Prostate gland (tissue), 2 donors: Measurements from ENCODE around the gene PID1. TPM values are rescaled to one million over a fixed set of nuclear protein-coding genes. Genes with fewer than 3 reads are reported as not detected.

Experiments used
- DNase-seq: peaks from one replicate; pipeline ENCODE4 v3.0.0-alpha.2; 2019; ENCODE audit warnings: low spot score
- H3K27ac ChIP-seq, 2 donors: fragments of 200-600 bp; sonication (generic); 2 replicates each; pipeline ENCODE4 v1.5.1; 2017 to 2019
- H3K27me3 ChIP-seq: fragments of 200-600 bp; sonication (generic); replicated peaks from 2 replicates; pipeline ENCODE4 v1.5.1; 2019; ENCODE audit not compliant: insufficient read depth
- H3K36me3 ChIP-seq, 2 donors: fragments of 200-600 bp; sonication (generic); 1 replicate in 1 of 2; 2 replicates in 1 of 2; pipeline versions ENCODE4 v1.5.1 to v1.8.1; 2017 to 2019
- H3K4me1 ChIP-seq: fragments of 200-600 bp; sonication (generic); replicated peaks from 2 replicates; pipeline ENCODE4 v1.5.1; 2019
- H3K4me3 ChIP-seq, 2 donors: fragments of 200-600 bp; sonication (generic); 2 replicates each; pipeline ENCODE4 v1.5.1; 2017 to 2019
- H3K9me3 ChIP-seq: fragments of 200-600 bp; sonication (generic); 2 replicates; pipeline ENCODE4 v1.5.1; 2017
- POLR2A ChIP-seq: fragments of 450-650 bp; IDR thresholded peaks from one replicate; pipeline ENCODE4 v1.6.1; 2016; ENCODE audit warnings: antibody characterized with exemption, mild to moderate bottlenecking
- POLR2AphosphoS5 ChIP-seq: sonication (generic); formaldehyde crosslinking; IDR thresholded peaks from one replicate; pipeline ENCODE4 v1.6.1; 2017; ENCODE audit warnings: antibody characterized with exemption
- WGBS: methylation state at CpG from one replicate; pipeline ENCODE4 v1.1.5; 2018; 5-methylcytosine and 5-hydroxymethylcytosine counted together
- intact Hi-C: fragments of 100-400 bp; cut with DNase I; formaldehyde crosslinking; loops from one replicate; pipeline ENCODE4 v1.14.2; 2022
- total RNA-seq, 2 donors: library from RNA; depleted of rRNA; stranded (reverse); fragments of >200 nt; gene quantifications; one replicate each; pipeline ENCODE4 v1.1.0, GENCODE V29; 2016
- TF ChIP-seq, protein P1 (sequence below), 4 experiments: fragments of 200-600 bp in 2 of 4; fragments of 450-650 bp in 2 of 4; sonication (generic) in 2 of 4; IDR thresholded peaks; 1 replicate in 3 of 4; 2 replicates in 1 of 4; pipeline ENCODE4 v1.5.1; 2016 to 2019; ENCODE audit warnings: antibody characterized with exemption in 4 of 4, mild to moderate bottlenecking in 2 of 4, moderate library complexity in 2 of 4

PID1 gene
- total RNA-seq, 2 donors from 2014 or later, result 14.0 to 21.0 TPM

DNA sequence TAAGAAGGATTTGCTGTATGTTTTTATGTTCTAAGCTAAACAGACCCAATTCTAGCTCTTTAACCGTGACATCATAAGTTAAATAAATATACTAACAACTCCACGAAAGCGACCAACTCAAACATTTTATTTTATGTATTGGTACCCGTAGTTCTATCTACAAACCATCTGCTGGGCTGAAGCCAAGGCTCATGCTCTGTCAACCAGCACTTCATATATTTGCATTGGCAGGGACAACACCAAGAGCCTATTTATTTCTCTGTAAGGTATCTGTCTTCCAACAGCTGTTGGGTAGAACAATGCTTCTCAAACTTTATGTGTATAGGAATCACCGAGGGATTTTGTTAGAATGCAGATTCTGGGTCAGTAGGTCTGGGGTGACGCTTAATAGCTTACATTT lies 64.5 kb downstream of the PID1 start:
- H3K27me3 ChIP-seq, result no peaks in the 10 kb centered on the region
- H3K9me3 ChIP-seq, result no peaks in the 10 kb centered on the region
- intact Hi-C loops, result no loop called here
- H3K4me3 ChIP-seq, result no peak overlapping the region
- DNase-seq, result peak; percentile 87
- no peaks in the 10 kb centered on the region for H3K4me1 ChIP-seq
- no peaks in the 10 kb centered on the region for H3K36me3 ChIP-seq
- 36% methylated on average over 6 of the region's 6 CpGs for WGBS
- peak overlapping the region in 1 of 2 donors; percentile 64 for H3K27ac ChIP-seq
- TF ChIP-seq POLR2A (no peak), POLR2AphosphoS5 (peak; percentile 84)

DNA sequence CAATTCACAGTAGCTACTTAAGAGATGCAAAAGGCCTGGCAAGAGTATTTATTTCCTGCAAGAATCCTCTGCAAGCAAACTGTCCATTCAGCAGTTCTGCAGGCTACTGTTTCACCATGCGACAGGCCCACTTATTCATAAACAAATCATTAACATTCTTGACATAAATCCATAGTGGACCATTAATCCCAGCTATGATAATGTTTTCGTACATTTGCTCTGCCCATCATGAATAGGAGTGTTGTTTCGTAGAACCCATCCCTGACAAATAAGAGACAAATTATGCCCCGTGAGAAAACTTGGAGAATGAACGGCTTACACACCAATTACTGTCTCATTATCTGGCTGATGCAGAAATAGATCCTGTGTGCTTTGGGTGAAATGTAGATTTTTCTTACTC lies 65.4 kb downstream of the PID1 start:
- DNase-seq, result no peak
- 76% methylated on average over 5 of the region's 5 CpGs for WGBS
- intact Hi-C loops, result no loop called here
- H3K9me3 ChIP-seq, result no peaks in the 10 kb centered on the region
- H3K27ac ChIP-seq, result peak overlapping the region in 1 of 2 donors; percentile 64
- H3K27me3 ChIP-seq, result no peaks in the 10 kb centered on the region
- TF ChIP-seq, protein P1, sequence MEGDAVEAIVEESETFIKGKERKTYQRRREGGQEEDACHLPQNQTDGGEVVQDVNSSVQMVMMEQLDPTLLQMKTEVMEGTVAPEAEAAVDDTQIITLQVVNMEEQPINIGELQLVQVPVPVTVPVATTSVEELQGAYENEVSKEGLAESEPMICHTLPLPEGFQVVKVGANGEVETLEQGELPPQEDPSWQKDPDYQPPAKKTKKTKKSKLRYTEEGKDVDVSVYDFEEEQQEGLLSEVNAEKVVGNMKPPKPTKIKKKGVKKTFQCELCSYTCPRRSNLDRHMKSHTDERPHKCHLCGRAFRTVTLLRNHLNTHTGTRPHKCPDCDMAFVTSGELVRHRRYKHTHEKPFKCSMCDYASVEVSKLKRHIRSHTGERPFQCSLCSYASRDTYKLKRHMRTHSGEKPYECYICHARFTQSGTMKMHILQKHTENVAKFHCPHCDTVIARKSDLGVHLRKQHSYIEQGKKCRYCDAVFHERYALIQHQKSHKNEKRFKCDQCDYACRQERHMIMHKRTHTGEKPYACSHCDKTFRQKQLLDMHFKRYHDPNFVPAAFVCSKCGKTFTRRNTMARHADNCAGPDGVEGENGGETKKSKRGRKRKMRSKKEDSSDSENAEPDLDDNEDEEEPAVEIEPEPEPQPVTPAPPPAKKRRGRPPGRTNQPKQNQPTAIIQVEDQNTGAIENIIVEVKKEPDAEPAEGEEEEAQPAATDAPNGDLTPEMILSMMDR (IDR thresholded peaks at IDR 0.05), result no peak
- TF ChIP-seq POLR2A (no peak), POLR2AphosphoS5 (no peak)
- H3K4me3 ChIP-seq, result no peak overlapping the region
- no peaks in the 10 kb centered on the region for H3K4me1 ChIP-seq
- H3K36me3 ChIP-seq, result no peaks in the 10 kb centered on the region

DNA sequence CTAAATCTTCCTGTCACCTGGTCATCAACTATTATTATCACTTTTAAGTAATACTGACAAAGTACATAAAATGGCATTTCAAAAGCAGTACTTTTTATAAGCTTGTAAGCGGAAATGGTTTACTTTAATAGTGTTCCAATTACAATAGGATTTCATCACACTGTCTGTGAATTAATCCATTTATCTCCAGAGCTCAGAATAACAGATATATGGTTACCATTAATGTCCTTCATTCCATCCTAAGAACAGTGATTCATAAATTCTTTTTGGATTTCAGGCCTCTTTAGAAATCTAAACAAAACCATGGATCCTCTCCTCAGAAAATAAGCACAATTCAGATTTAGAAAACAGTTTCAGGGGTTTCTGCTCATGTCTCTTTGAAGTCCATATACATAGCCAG lies 68.4 kb downstream of the PID1 start:
- DNase-seq, result no peak
- no peak for TF ChIP-seq POLR2A
- no peak for TF ChIP-seq POLR2AphosphoS5
- TF ChIP-seq, protein P1 (IDR thresholded peaks at IDR 0.05), result no peak
- Histone ChIP-seq H3K4me1 (no peaks in the 10 kb centered on the region), H3K4me3 (no peak overlapping the region), H3K9me3 (no peaks in the 10 kb centered on the region), H3K36me3 (no peaks in the 10 kb centered on the region), H3K27ac (no peak overlapping the region), H3K27me3 (no peaks in the 10 kb centered on the region)
- intact Hi-C loops, result no loop called here
- WGBS, result 88% methylated on average over 1 of the region's 1 CpG

DNA sequence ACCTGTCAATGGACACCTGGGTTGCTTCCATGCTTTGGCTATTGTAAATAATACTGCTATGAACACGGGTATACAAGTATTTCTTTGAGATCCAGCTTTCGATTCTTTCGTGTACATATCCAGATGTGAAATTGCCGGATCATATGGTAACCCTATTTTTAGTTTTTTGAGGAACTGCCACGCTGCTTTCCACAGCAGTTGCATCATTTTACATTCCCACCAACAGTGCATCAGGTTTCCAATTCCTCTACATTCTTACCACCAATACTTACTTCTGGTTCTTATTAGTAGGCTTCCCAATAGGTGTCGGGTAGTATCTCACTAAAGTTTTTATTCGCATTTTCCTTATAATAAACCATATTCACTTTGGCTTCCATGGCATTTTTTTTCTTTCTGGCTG lies 69.6 kb downstream of the PID1 start:
- H3K27ac ChIP-seq, result no peak overlapping the region
- intact Hi-C loops, result no loop called here
- TF ChIP-seq POLR2A (no peak), POLR2AphosphoS5 (no peak)
- TF ChIP-seq, protein P1 (IDR thresholded peaks at IDR 0.05), result no peak
- H3K4me1 ChIP-seq, result no peaks in the 10 kb centered on the region
- H3K9me3 ChIP-seq, result no peaks in the 10 kb centered on the region
- H3K27me3 ChIP-seq, result no peaks in the 10 kb centered on the region
- H3K36me3 ChIP-seq, result no peaks in the 10 kb centered on the region
- H3K4me3 ChIP-seq, result no peak overlapping the region
- WGBS, result 88% methylated on average over 7 of the region's 7 CpGs
- no peak for DNase-seq

DNA sequence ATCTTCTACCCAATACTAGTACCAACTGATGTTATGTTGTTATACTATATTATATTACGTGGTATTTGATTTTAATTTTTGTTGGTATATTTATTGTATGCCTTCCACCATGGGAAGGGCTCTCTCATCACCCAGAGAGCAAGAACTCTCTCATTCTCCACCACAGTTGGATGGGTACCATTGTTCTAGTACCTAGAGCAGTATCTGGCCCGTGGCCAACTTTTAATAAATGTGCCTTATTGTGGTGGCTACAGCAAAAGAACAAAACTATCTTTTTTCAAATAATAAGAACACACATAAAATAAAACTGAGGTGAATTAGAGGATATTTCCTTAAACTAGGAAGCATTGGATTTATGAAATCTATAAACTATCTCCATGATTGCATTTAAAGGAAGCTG lies 71.8 kb downstream of the PID1 start:
- H3K27ac ChIP-seq, result no peak overlapping the region
- intact Hi-C loops, result no loop called here
- H3K27me3 ChIP-seq, result no peaks in the 10 kb centered on the region
- no peaks in the 10 kb centered on the region for H3K36me3 ChIP-seq
- TF ChIP-seq, protein P1 (IDR thresholded peaks at IDR 0.05), result no peak
- TF ChIP-seq POLR2AphosphoS5 (no peak), POLR2A (no peak)
- H3K4me1 ChIP-seq, result no peaks in the 10 kb centered on the region
- no peaks in the 10 kb centered on the region for H3K9me3 ChIP-seq
- 77% methylated on average over 2 of the region's 2 CpGs for WGBS
- no peak overlapping the region for H3K4me3 ChIP-seq
- DNase-seq, result no peak
